Measurements from ENCODE around the gene DIAPH2.

- TF ChIP-seq, protein P1, sequence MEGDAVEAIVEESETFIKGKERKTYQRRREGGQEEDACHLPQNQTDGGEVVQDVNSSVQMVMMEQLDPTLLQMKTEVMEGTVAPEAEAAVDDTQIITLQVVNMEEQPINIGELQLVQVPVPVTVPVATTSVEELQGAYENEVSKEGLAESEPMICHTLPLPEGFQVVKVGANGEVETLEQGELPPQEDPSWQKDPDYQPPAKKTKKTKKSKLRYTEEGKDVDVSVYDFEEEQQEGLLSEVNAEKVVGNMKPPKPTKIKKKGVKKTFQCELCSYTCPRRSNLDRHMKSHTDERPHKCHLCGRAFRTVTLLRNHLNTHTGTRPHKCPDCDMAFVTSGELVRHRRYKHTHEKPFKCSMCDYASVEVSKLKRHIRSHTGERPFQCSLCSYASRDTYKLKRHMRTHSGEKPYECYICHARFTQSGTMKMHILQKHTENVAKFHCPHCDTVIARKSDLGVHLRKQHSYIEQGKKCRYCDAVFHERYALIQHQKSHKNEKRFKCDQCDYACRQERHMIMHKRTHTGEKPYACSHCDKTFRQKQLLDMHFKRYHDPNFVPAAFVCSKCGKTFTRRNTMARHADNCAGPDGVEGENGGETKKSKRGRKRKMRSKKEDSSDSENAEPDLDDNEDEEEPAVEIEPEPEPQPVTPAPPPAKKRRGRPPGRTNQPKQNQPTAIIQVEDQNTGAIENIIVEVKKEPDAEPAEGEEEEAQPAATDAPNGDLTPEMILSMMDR (IDR thresholded peaks at IDR 0.05), result no peak
- TF ChIP-seq POLR2A (IDR thresholded peaks at IDR 0.05), result no peak
Observed at GRCh38 chrX:97498093-97498492, 813.5 kb downstream of the DIAPH2 start.
